PC-3 (cell line): ENCODE results near the gene C1GALT1. TPM values are rescaled to one million over a fixed set of nuclear protein-coding genes. Genes with fewer than 3 reads are reported as not detected.

Source experiments
- ATAC-seq: fragments of 200-7000 bp; cut with Tn5 transposase; 2 replicates; pipeline ENCODE4 v1.9.1; 2020; ENCODE audit warnings: mild to moderate bottlenecking, moderate library complexity
- BruUV-seq: library from RNA; stranded (reverse); fragments of 400-500 nt; replicated peaks from 2 replicates; lab custom pipeline; 2021; lab: Mats Ljungman, UMichigan
- CTCF ChIA-PET: fragments of 300-600 bp; sonication (Branson Sonifier 250); formaldehyde crosslinking; loops from one replicate; lab custom pipeline; 2022; ENCODE audit warnings: antibody characterized with exemption; lab: Charles Lee
- POLR2A ChIA-PET: fragments of 300-600 bp; sonication (Branson Sonifier 250); formaldehyde crosslinking; loops from one replicate; lab custom pipeline; 2022; ENCODE audit warnings: antibody characterized with exemption; ENCODE audit not compliant: unreplicated experiment; lab: Charles Lee
- DNase-seq: peaks from one replicate; pipeline ENCODE4 v3.0.0-alpha.2; 2015
- H2AFZ ChIP-seq: fragments of 300-600 bp; sonication (generic); 2 replicates; pipeline ENCODE4 v1.6.0; 2016; ENCODE audit warnings: antibody characterized with exemption, low read length
- H3F3A ChIP-seq: fragments of 300-600 bp; sonication (generic); one replicate; pipeline ENCODE4 v1.6.0; 2017; ENCODE audit warnings: antibody characterized with exemption, low read length, control low read depth, mild to moderate bottlenecking; ENCODE audit not compliant: unreplicated experiment
- H3K27ac ChIP-seq: fragments of 300-600 bp; sonication (generic); 2 replicates; pipeline ENCODE4 v1.5.1; 2016; ENCODE audit warnings: mild to moderate bottlenecking, low read length
- H3K27me3 ChIP-seq: fragments of 300-600 bp; sonication (generic); 2 replicates; pipeline ENCODE4 v1.6.1; 2016; ENCODE audit warnings: low read length, mixed read lengths
- H3K36me3 ChIP-seq: fragments of 300-600 bp; sonication (generic); 2 replicates; pipeline ENCODE4 v1.6.1; 2016; ENCODE audit warnings: low read depth, mixed run types, low read length, mixed read lengths
- H3K4me1 ChIP-seq: fragments of 300-600 bp; sonication (generic); 2 replicates; pipeline ENCODE4 v1.5.1; 2016; ENCODE audit warnings: low read length; ENCODE audit not compliant: insufficient read depth
- H3K4me2 ChIP-seq: fragments of 300-600 bp; sonication (generic); 2 replicates; pipeline ENCODE4 v1.6.0; 2016; ENCODE audit warnings: low read length
- H3K4me3 ChIP-seq: fragments of 300-600 bp; sonication (generic); 2 replicates; pipeline ENCODE4 v1.5.1; 2016; ENCODE audit warnings: mild to moderate bottlenecking, low read length, mixed read lengths
- H3K79me2 ChIP-seq: fragments of 300-600 bp; sonication (generic); 2 replicates; pipeline ENCODE4 v1.6.1; 2017; ENCODE audit warnings: low read length, mixed read lengths
- H3K9ac ChIP-seq: fragments of 300-600 bp; sonication (generic); 2 replicates; pipeline ENCODE4 v1.6.0; 2016; ENCODE audit warnings: mild to moderate bottlenecking, low read length
- H3K9me2 ChIP-seq: fragments of 300-600 bp; sonication (generic); replicated peaks from 2 replicates; pipeline ENCODE4 v1.6.1; 2016; ENCODE audit warnings: mixed run types, low read length, mixed read lengths
- H3K9me3 ChIP-seq: fragments of 300-600 bp; sonication (generic); 2 replicates; pipeline ENCODE4 v1.6.1; 2016; ENCODE audit warnings: low read length, mixed read lengths
- H4K20me1 ChIP-seq: fragments of 300-600 bp; sonication (generic); 2 replicates; pipeline ENCODE4 v1.6.1; 2016; ENCODE audit warnings: low read length, mixed read lengths
- EZH2 ChIP-seq: fragments of 300-600 bp; sonication (generic); IDR thresholded peaks from one replicate; pipeline ENCODE4 v1.6.1; 2017; ENCODE audit warnings: antibody characterized with exemption, mild to moderate bottlenecking, low read length; ENCODE audit not compliant: unreplicated experiment
- EZH2phosphoT487 ChIP-seq: fragments of 300-600 bp; sonication (generic); IDR thresholded peaks from 2 replicates; pipeline ENCODE4 v1.6.1; 2018; ENCODE audit warnings: mild to moderate bottlenecking, antibody characterized with exemption, low read length, borderline replicate concordance
- intact Hi-C: fragments of 100-400 bp; cut with micrococcal nuclease; formaldehyde crosslinking; loops from 2 replicates; pipeline ENCODE4 v1.9.0; 2023
- total RNA-seq: library from RNA; depleted of rRNA; stranded (reverse); fragments of >200 nt; gene quantifications from 2 replicates; pipeline ENCODE4 v1.2.3, GENCODE V29; 2014
- TF ChIP-seq, protein P1 (sequence below): fragments of 300-600 bp; sonication (generic); conservative IDR thresholded peaks from 2 replicates; pipeline ENCODE4 v1.5.1; 2017; ENCODE audit warnings: antibody characterized with exemption, low read depth, mild to moderate bottlenecking, low read length

C1GALT1 gene
- total RNA-seq, 1 experiment from 2014 or later, result 32.3 TPM

DNA sequence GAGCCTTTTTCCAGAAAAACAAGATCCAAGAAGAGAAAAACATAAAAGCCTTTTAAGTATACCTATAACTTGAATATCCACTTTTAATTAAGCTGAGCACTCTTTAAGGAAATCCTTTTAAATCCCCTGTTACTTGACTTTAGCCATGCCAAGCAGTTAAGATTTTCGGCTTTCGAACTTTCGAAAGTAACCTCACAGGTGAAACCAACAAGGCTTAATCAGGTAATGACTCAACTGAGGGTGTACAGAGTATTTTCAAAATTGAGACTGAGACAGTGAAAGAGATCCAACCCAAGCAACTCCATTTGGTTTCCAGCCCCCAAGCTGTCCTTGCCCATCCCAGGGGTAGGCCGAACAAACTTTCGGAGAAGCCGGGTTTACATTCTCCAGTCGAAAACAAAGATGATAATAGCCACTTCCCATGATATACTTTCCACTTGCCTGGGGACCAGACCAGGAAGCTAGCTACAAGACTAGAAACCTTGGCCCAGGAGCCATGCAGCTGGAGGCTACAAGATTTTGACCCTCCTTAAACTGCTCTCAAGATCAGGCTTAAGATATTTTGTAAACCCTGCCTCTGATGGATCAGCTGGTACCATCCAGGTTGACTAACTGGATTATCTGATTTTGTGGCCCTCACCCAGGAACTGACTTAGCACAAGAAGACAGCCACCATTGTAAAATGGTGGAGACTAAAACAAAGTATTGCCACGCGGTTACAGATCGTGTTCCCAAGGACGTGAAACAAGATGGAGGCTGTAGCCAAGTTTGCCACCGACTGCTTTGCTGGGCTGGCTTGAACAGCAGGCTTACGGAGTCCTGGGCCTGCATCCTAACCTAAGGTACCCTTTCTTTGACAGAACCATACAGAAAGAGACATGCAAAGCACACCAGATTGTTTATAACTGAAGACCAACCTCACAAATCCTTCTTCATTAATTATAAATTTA, 32.3 kb downstream of the C1GALT1 start:
- POLR2A ChIA-PET, result no interaction called here
- Histone ChIP-seq H2AFZ (no peak overlapping the region), H3F3A (no peaks in the 10 kb centered on the region), H3K27ac (no peak overlapping the region), H3K9me3 (no peaks in the 10 kb centered on the region), H4K20me1 (no peaks in the 10 kb centered on the region), H3K4me1 (no peaks in the 10 kb centered on the region), H3K4me2 (no peak overlapping the region), H3K36me3 (no peaks in the 10 kb centered on the region), H3K79me2 (peaks cover 16% of the 10 kb centered on the region; the same call in 1 of the 2 replicates), H3K9me2 (no peaks in the 10 kb centered on the region), H3K4me3 (no peak overlapping the region), H3K27me3 (no peaks in the 10 kb centered on the region), H3K9ac (no peak overlapping the region)
- TF ChIP-seq, protein P1, sequence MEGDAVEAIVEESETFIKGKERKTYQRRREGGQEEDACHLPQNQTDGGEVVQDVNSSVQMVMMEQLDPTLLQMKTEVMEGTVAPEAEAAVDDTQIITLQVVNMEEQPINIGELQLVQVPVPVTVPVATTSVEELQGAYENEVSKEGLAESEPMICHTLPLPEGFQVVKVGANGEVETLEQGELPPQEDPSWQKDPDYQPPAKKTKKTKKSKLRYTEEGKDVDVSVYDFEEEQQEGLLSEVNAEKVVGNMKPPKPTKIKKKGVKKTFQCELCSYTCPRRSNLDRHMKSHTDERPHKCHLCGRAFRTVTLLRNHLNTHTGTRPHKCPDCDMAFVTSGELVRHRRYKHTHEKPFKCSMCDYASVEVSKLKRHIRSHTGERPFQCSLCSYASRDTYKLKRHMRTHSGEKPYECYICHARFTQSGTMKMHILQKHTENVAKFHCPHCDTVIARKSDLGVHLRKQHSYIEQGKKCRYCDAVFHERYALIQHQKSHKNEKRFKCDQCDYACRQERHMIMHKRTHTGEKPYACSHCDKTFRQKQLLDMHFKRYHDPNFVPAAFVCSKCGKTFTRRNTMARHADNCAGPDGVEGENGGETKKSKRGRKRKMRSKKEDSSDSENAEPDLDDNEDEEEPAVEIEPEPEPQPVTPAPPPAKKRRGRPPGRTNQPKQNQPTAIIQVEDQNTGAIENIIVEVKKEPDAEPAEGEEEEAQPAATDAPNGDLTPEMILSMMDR, result no peak
- no peak for TF ChIP-seq EZH2phosphoT487
- no peak for TF ChIP-seq EZH2
- no peak for ATAC-seq
- no peak for DNase-seq
- intact Hi-C loops, result no loop called here
- CTCF ChIA-PET, result no interaction called here
- no TSS peak for BruUV-seq

DNA sequence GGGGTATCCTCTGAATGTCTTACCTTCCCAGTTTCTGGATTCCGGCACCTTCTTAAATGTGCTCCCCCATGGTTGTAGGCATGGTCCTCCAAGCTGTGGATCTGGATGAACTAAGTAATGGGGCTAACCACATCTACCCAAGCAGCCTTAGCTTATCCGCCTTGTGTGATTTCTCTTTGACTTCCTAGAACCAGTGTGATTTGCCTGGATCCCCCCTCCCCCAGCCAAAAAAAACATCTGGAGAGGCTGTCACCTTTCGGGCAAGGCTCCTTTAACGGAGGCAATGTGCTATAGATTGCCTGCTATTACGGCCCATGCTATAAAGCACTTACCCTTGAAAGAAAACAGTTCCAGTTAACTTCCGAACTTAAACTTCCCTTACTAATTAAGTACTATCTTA, 33.9 kb downstream of the C1GALT1 start:
- H3K4me1 ChIP-seq, result peaks cover 2% of the 10 kb centered on the region
- intact Hi-C loops, result no loop called here
- peaks cover 16% of the 10 kb centered on the region; the same call in 1 of the 2 replicates for H3K79me2 ChIP-seq
- CTCF ChIA-PET, result no interaction called here
- no peak overlapping the region for H3K4me3 ChIP-seq
- no peak overlapping the region for H3K9ac ChIP-seq
- no peak overlapping the region for H2AFZ ChIP-seq
- H3K36me3 ChIP-seq, result no peaks in the 10 kb centered on the region
- no peak for TF ChIP-seq EZH2
- TF ChIP-seq, protein P1, result no peak
- no peak for TF ChIP-seq EZH2phosphoT487
- no TSS peak for BruUV-seq
- H3K27ac ChIP-seq, result no peak overlapping the region
- no peaks in the 10 kb centered on the region for H3K27me3 ChIP-seq
- no peaks in the 10 kb centered on the region for H3K9me3 ChIP-seq
- no peaks in the 10 kb centered on the region for H3K9me2 ChIP-seq
- no peaks in the 10 kb centered on the region for H3F3A ChIP-seq
- H4K20me1 ChIP-seq, result no peaks in the 10 kb centered on the region
- ATAC-seq, result no peak
- DNase-seq, result no peak
- POLR2A ChIA-PET, result no interaction called here
- H3K4me2 ChIP-seq, result no peak overlapping the region

DNA sequence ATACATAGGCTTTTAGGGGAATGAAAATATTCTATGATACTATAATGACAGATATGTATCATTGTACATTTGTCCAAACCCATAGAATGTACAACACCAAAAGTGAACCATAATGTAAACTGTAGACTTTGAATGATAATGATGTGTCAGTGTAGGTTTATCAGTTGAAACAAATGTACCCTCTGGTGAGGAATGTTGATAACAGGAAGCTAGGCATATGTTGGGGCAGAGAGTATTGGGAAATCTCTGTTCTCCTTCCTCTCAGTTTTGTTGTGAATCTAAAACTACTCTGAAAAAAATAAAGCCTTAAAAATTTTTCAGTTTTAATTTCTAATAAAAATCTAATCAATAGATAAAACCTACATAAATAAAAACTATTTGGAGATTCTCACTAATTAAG, 36.9 kb downstream of the C1GALT1 start:
- ChIA-PET POLR2A (no interaction called here), CTCF (no interaction called here)
- Histone ChIP-seq H3K79me2 (no peaks in the 10 kb centered on the region), H3K4me3 (no peak overlapping the region), H3K4me2 (no peak overlapping the region), H3K4me1 (peaks cover 10% of the 10 kb centered on the region), H3K9me2 (no peaks in the 10 kb centered on the region), H4K20me1 (no peaks in the 10 kb centered on the region), H3K27me3 (no peaks in the 10 kb centered on the region), H3K36me3 (no peaks in the 10 kb centered on the region), H3K9ac (no peak overlapping the region), H3F3A (no peaks in the 10 kb centered on the region), H3K27ac (no peak overlapping the region), H3K9me3 (no peaks in the 10 kb centered on the region), H2AFZ (no peak overlapping the region)
- no TSS peak for BruUV-seq
- no peak for TF ChIP-seq EZH2
- TF ChIP-seq EZH2phosphoT487, result no peak
- TF ChIP-seq, protein P1, result no peak
- DNase-seq, result no peak
- intact Hi-C loops, result no loop called here
- no peak for ATAC-seq
